A549 treated with GW870086 at 1 μM for 4 hours (cell line): ENCODE results near the gene MYO9B. TPM values are rescaled to one million over a fixed set of nuclear protein-coding genes. Genes with fewer than 3 reads are reported as not detected.

ENCODE experiments used
- total RNA-seq: library from RNA; stranded (reverse); fragments of 200-300 nt; extraction: Qiagen RNA extraction; gene quantifications from 5 replicates; pipeline ENCODE4 v1.2.3, GENCODE V29; 2022; ENCODE audit warnings: low read depth

Gene MYO9B, protein sequence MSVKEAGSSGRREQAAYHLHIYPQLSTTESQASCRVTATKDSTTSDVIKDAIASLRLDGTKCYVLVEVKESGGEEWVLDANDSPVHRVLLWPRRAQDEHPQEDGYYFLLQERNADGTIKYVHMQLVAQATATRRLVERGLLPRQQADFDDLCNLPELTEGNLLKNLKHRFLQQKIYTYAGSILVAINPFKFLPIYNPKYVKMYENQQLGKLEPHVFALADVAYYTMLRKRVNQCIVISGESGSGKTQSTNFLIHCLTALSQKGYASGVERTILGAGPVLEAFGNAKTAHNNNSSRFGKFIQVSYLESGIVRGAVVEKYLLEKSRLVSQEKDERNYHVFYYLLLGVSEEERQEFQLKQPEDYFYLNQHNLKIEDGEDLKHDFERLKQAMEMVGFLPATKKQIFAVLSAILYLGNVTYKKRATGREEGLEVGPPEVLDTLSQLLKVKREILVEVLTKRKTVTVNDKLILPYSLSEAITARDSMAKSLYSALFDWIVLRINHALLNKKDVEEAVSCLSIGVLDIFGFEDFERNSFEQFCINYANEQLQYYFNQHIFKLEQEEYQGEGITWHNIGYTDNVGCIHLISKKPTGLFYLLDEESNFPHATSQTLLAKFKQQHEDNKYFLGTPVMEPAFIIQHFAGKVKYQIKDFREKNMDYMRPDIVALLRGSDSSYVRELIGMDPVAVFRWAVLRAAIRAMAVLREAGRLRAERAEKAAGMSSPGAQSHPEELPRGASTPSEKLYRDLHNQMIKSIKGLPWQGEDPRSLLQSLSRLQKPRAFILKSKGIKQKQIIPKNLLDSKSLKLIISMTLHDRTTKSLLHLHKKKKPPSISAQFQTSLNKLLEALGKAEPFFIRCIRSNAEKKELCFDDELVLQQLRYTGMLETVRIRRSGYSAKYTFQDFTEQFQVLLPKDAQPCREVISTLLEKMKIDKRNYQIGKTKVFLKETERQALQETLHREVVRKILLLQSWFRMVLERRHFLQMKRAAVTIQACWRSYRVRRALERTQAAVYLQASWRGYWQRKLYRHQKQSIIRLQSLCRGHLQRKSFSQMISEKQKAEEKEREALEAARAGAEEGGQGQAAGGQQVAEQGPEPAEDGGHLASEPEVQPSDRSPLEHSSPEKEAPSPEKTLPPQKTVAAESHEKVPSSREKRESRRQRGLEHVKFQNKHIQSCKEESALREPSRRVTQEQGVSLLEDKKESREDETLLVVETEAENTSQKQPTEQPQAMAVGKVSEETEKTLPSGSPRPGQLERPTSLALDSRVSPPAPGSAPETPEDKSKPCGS (N-terminal part only)
- 30.5 to 40.5 TPM (median 38.3 TPM) in 5 replicates for total RNA-seq

GRCh38 chr19:17075035-17075863 lies at the start of gene MYO9B, which contains the start of gene HAUS8:
MYO9B (plus strand) TSS chr19:17075777; CDS start chr19:17101718, 25,941 bp downstream.
HAUS8 (minus strand) TSS chr19:17075452; CDS start chr19:17075422, 30 bp downstream.

DNA sequence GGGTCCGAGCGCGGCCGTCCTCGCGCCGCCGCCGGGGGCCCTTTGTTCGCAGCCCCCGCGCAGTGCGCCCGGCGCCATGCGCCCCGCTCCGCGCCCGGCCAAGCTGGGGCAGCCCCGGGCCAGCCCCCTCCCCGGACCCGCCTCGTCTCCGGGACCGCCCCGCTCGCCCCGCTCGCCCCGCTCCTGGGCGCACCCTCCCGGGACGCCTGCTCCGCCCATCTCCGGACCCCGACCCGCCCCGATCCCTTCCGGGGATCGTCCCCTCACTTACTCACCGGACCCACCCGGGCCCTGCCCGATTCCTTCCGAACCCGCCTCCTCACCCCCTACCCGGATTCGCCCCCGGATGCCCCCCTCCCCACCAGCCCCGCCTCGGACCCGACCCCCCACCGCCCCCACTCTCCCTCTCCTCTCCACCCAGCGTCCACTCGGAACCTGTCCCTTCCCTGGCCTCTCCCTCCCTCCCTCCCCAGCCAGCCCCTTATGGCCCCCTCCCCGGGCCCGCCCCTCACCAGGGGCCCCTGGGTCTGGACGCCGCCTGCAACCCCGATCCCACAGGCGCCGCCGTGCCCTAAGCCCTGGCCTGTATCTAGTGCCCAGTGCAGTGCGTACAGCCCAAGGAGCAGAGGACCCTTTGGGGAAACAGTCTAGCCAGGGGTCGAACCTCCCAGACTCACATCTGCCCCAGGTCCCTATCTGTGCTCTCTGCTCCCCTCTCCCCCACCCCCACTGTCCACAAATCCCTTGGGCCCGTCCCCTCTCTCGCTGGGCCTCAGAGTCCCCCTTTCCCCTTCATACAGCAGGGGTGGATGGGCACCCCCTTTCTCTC lies 48.7 kb upstream of the MYO9B start, which contains the start of gene CPAMD8:
TSS of gene CPAMD8 (minus strand) at position 105 of the 829 bp plus-strand sequence. CDS start 168 bp downstream, outside the sequence.

DNA sequence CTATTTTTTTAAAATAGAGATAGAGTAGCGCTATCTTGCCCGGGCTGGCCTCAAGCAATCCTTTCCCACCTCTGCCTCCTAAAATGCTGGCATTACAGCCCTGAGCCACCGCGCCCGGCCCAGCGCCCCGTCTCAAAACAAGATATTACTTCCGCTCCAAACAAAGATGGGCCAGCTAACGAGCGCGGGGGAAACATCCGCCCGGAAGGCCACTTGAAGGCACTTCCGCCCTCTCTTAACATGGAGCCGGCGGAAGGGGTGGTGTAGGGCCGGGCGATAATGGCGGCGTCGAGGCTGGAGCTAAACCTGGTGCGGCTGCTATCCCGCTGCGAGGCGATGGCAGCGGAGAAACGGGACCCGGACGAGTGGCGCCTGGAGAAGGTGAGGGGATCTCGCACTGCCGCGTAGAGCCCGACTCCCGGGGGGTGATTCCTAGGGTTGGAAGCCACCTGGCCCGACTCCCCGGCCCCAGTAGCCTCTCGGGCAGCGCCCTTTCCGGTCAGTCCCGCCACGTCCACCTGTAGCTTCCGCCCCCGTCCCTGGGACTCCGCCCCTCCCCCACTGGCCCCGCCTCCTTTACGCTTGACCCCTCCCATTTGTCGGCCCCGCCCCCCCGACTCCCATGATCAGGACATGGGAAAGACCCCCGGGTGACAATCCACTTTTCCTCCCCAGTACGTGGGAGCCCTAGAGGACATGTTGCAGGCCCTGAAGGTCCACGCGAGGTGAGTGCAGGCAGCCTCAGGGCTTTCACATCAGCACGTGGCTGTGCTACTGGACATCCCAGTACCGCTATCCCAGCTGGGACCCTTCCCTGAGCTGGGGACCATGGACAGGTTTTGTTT lies 139.8 kb downstream of the MYO9B start, which contains the start of gene USE1:
TSS of gene USE1 (plus strand) at position 231 of the 845 bp plus-strand sequence. CDS start at position 280, 49 bp downstream.

GRCh38 chr19:17226002-17226933 lies 150.7 kb downstream of the MYO9B start, which contains the start of gene OCEL1:
OCEL1 (plus strand) TSS chr19:17226226; CDS start chr19:17226248, 22 bp downstream.

DNA sequence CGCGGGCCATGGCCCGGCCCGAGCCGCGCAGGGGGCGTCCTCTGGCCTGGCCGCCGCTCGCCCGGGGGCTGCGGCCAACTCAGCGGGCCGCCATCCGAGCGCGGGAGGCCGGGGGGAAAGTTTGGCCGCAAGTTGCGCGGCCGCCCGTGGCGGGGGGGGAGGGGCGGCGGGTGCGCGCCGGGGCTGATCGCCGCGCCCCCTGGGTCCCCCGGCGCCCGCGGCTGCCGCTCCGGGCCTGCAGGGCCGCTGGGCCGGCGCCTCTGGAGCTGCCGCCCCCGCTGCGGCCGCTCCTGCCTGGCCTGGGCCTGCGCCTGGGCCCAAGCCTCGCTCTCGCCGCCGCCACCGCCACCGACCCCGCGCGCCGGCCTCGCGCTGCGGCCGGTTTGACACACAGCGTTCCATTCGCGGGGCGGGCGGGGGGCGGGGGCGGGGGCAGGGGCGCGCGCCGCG lies 170.0 kb downstream of the MYO9B start, which contains the start of gene NR2F6:
TSS of gene NR2F6 (minus strand) at position 385 of the 450 bp plus-strand sequence. CDS start 699 bp downstream, outside the sequence.

Other genes starting within 250 kb of the MYO9B start
- 16.7 to 21.6 TPM (median 20.7 TPM) in 5 replicates for gene SIN3B, start 246.4 kb upstream of the MYO9B start, total RNA-seq
- not detected in 5 replicates for gene F2RL3, start 186.8 kb upstream of the MYO9B start, total RNA-seq
- gene CPAMD8, start 49.0 kb upstream of the MYO9B start, total RNA-seq: 0.07 to 0.27 TPM (median 0.09 TPM) in 4 of 5 replicates, not detected in the other
- 11.0 to 14.2 TPM (median 14.0 TPM) in 5 replicates for gene HAUS8, start 325 bp upstream of the MYO9B start, total RNA-seq
- 14.1 to 17.1 TPM (median 16.2 TPM) in 5 replicates for gene USE1, start 139.6 kb downstream of the MYO9B start, total RNA-seq
- 7.8 to 12.5 TPM (median 11.7 TPM) in 5 replicates for gene OCEL1, start 150.4 kb downstream of the MYO9B start, total RNA-seq
- gene NR2F6, start 170.1 kb downstream of the MYO9B start, total RNA-seq: 34.3 to 67.1 TPM (median 61.8 TPM) in 5 replicates
- not detected in 5 replicates for gene USHBP1, start 189.0 kb downstream of the MYO9B start, total RNA-seq
- gene BABAM1, start 191.7 kb downstream of the MYO9B start, total RNA-seq: 59.7 to 68.1 TPM (median 61.7 TPM) in 5 replicates
- 0.27 to 0.64 TPM (median 0.52 TPM) in 5 replicates for gene ANKLE1, start 206.1 kb downstream of the MYO9B start, total RNA-seq
- 2.2 to 3.4 TPM (median 3.0 TPM) in 5 replicates for gene ABHD8, start 227.6 kb downstream of the MYO9B start, total RNA-seq
- 63.3 to 93.7 TPM (median 79.5 TPM) in 5 replicates for gene MRPL34, start 230.1 kb downstream of the MYO9B start, total RNA-seq
- 52.0 to 61.8 TPM (median 60.6 TPM) in 5 replicates for gene DDA1, start 233.8 kb downstream of the MYO9B start, total RNA-seq